GM19043 (cell line): ENCODE results near the gene DPH1.
"Not testable (repeated sequence)": the region's sequence is repeated elsewhere in the genome, so short reads cannot be mapped to it uniquely, and the experiment has no call there.

Experiments used
- ATAC-seq: cut with Tn5 transposase; IDR thresholded peaks from one replicate; pipeline ENCODE4 v1.9.1; 2021; ENCODE audit warnings: low read depth; ENCODE audit not compliant: unreplicated experiment

The DPH1 gene

DNA sequence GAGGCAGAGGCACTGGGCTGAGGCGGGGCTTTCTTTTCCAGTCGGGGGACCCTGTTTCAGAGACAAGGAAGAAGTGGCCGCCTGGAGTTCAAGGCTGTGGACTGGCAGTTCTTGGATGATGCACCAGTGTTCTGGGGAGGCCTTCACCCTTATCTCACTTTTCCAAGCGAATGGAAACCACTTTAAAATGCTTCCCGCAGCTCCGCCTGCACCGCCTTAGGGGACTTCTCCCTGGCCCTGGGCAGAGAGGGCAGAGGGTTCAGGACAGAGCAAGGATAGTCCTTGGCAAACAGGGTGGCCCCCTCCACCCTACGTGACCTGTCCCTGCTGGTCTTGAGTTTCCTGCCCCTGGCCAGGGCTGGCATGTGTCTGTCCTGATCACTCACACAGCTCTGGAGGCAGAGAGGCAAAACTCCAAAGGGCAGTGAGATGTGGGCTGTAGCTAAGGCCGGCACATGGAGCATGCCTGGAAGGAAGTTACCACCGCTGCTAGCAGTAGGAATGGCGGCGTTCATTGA, 25.5 kb upstream of the DPH1 start:
- ATAC-seq = no peak

- no peak for ATAC-seq
These were observed 21.4 kb upstream of the DPH1 start for GRCh38 chr17:2008332-2009126.

- no peak for ATAC-seq
These were observed 20.2 kb upstream of the DPH1 start for GRCh38 chr17:2009737-2010136.

DNA sequence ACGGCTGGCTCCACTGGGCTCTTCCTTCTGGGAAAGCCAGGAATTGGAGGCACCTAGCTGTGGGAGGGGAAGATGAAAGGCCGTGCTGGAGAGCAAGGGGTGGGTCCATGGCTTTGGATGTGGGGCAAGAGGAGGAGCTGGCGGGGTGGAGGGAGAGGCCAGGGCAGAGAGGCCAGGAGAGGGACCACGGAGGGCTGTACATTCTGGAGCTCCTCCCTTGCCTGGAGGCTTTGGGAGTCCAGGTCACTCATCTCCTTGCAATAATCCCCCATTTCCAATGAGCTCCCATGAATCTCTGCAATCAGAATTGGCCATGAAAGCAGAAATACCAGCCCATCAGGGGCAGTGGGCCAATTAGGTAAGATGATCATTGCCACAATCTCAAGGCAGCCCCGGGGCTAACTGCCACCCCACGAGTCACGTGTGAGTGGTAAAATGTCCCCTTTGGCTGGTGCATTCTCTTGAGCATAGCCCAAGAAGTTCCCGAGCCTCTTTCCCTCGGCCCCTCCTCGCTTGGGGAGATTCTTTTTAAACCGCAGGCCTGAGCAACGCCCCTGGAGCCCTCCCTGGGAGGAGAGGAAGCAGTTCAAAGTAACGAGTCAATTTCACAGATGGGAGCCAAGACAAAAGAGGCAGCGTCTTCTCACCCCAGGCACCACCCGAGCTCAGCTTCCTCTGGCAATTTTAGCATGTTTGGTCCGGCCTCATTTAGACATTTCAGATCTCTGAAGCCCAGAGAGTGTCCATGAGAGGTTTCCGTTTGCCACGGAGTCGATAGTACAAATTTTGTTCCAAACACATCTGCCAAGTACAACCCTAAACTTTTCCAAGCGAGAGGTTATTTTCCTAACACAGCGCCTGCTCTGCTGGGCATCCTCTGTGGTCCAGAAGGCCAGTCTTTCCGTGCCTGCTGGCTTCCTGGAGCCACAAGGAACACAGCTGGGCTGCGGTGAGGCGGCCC, 18.3 kb upstream of the DPH1 start:
- ATAC-seq = no peak

DNA sequence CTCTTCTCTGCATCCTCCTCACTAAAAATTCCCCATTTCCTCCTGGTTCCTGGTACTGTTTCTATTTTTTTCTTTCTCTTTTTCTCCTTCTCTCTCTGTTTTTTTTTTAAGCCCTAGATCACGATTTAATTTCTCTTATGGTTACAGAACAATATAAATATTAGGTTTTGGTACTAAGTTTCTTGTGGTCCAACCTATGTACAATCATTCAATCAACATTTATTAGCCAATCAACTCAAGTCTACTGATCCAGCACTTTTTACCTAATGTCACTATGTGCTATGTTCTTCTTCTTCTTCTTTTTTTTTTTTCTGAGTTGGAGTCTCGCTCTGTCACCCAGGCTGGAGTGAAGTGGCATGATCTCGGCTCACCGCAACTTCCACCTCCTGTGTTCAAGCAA, 17.5 kb upstream of the DPH1 start:
- no peak for ATAC-seq

DNA sequence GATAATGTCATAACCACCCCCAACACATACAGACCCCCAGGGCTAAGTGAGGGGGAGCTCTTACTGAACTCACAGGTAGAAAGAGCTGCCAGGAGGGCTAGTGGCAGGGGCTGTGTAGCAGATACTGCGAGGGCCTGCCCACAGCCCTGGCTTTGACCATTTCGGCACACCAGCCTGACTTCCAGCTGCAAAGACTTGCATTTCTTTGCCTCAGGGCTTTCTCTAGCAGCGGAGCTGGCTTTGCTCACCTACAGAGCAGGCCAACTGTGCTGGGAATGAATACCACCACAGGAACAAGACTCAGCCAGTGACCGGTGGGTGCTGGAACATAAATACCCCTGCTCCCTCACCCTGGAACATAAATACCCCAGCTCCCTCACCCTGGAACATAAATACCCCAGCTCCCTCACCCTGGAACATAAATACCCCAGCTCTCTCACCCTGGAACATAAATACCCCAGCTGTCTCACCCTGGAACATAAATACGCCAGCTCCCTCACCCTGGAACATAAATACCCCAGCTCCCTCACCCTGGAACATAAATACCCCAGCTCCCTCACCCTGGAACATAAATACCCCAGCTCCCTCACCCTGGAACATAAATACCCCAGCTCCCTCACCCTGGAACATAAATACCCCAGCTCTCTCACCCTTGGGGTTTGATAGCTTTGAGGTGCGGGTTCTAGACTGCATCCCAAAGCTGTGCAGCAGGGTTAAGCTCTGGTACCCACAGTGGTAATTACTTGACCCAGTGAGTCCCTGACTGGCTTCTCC, 16.5 kb upstream of the DPH1 start:
- ATAC-seq = not testable (repeated sequence)

DNA sequence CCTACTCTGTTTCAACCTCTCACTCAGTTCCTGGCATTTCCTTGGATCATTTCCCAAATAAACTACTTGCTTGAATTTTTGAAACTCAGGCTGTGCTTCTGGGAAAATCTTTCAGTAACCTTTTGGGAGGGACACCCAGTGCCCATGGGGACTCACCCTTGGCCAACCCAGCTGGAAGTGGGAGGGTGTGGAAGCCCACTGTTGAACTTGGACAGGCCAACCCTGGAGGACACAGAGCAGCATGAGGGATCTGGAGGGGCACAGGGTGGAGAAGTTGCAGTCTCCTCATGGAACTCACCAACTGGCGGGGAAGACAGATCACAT, 16.0 kb upstream of the DPH1 start:
- no peak for ATAC-seq

- ATAC-seq = no peak
These were observed 14.6 kb upstream of the DPH1 start for GRCh38 chr17:2015314-2015713.

GRCh38 chr17:2016494-2016893, 13.5 kb upstream of the DPH1 start:
- ATAC-seq = no peak

DNA sequence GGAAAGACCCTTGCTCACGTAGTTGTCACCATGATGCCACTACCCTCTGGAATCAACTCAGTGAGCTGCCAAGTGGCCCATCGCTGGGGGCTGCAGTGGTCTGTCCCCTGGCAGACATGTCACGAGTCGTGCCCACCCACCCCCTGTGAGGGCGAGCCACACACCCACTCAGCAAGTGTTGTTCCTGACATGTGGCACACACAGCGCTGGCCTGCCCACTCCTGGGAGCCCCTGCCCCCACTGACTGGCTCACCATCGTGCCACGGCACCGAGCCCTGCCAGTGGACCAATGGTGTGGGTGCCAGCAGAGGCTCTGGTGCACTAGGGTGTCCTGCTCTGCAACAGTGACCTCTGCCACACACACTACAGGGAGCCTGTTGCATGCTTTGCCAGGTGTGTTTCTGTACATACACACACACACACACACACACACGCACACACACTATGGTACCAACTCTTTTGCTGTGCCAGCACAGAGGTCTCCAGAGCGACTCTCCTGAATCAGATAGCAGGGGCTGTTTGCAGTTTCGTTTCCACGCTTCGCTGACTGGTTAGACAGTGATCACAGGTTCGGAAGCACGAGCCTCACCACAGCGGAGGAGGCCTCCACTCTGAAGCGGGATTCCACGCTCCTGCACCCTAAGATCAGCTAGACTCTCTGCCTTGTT, 12.5 kb upstream of the DPH1 start:
- no peak for ATAC-seq

DNA sequence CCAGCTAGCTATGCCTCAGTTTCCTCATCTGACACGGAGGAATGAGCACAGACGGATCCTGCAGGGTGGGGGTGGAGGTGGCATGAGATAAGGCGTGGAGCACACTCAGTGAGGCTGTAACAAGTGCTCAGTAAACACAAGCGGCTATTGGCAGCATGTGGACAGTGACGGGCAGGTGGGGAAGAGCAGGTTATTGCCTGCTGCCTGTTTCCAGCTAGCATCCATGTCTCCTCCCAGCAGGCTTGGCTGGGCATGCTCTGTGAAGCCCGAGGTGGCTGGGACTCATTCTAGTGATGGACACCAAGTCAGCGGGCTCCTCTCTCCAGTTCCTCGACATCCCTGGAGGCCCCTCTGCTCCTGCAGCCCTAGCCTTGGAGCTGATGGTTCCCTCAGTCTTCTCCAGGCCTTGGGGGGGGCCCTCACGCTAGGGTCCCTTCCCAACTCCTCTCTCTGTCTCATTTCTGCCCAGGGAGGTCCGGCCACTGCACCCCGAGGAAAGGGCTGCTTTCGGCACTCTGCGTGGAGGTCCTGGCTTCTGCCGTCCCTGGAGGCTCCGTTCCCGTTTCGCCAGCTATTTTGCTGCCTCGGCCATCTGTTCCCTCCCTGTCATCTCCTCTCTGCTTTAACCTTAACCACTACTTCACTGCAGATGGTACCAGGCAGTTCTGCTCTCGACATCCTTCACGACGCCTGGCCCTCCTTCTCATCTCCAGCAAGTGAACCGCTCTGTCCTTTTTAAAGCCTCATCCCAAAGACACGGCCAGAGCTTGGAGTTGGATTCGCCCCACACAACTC, 11.0 kb upstream of the DPH1 start:
- ATAC-seq = no peak

- no peak for ATAC-seq
These were observed 10.2 kb upstream of the DPH1 start for GRCh38 chr17:2019723-2020122.

- no peak for ATAC-seq
These were observed 9.2 kb upstream of the DPH1 start for GRCh38 chr17:2020721-2021120.

DNA sequence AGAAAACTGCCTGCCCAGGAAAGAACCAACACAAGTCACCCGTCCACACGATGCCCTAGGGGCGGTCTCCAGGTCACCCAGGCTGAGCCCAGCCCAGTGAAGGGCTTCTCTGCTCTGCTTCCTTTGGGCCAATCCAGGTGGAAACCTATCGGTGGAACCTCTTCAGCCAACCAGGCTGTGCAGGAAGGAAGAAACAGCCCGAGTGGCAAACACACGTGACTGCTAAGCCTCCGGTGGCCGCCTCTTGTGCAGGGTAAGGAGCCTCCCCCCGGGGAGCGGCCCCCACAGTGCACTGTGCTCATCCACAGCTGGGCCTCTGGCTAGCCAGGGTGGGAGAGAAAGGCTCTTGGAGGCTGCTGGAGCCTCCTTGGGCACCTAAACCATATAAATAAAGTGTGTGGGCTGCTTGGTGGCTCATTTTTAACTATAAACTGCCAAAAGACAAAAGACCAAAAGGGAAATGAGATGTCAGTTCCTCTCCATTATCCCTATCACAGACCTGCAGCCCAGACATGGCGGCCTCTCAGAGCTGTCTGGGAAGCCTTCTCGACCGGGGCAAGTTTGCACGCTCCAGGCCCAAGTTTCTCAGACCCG, 7.2 kb upstream of the DPH1 start:
- ATAC-seq = no peak

DNA sequence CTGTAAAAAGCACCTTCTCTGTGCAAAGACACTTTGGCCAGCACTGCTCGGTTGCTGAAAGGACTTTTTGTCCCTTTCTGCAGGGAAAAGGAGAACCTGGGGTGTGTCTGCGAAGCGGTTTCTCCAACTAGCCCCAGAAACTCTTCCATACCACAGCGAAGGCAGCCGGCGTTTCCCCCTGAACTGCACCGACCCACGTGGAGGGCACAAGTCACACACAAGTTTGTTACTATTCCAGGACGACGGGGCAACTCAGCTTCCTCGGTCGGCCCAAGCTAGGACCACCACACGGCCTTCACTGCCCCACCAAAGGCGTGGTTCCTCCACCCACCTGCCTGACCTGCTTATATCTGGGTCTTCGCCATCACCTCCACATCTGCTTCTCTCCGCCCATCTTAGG, 6.7 kb upstream of the DPH1 start:
- no peak for ATAC-seq

DNA sequence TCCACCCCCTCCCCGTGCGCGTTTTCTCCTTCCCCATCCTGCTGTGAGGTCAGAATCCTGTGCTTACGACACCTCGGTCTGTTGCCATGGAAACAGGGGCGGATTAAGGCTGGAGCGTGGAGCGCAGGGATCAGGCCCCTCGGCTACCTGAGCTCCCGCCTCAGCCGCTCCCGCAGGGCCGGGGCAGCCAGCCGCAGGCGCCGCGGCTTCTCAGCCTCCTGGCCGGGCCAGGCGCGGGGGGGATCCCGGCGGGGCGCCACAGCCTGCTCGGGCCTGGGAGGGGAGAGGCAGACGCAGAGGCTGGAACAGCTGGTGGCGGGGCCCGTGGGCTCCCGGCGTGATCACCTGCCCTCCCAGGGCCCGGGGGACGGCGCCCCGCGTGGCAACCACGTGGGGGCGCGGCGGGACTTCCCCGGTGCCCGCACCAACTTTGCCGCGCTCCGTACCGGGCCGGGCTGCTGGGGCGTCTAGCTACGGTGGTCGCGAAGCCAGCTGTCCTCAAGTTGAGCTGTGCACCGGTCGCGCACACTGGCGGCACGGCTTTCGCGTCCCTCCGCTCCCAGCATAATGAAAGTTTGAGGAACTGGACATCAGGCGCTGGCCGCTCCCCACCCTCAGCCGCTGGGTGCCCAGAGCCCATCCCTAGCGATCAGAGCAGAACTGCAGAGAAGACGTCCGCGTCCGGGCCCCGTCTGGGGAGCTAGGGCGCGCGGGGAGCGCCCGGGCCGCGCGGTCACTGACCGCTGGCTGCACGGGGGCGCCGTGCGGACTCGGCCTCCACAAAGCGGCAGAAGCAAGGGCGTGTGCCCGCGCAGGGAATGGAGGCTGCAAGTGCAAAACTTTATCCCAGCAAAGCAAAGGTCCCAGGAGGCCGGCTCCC, 6.0 kb upstream of the DPH1 start:
- ATAC-seq = no peak

GRCh38 chr17:2024572-2025219, 5.3 kb upstream of the DPH1 start:
- ATAC-seq = no peak

DNA sequence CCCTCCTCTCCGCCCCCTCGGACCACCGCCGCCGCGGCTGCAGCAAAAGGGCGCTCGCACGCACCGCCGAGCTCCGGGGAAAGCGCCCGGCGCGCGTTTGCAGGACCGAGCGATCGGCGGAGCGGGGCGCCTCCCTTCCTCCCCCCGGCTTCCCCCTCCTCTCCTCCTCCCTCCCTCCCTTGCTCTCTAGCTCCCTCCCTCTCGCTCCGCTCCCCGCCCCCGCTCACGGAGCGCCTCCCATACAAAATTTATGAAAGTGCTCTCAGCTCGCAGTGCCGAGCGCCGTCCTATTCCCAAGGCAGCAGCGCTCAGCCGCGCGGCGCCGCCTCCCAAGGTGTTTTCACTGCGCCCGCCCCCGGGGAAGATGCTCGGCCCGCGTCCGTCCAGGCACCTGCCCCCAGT, 4.7 kb upstream of the DPH1 start, which contains the start of gene RTN4RL1:
Gene RTN4RL1 (minus strand): TSS at position 115 of the 402 bp plus-strand sequence. CDS start 469 bp downstream, outside the sequence.
- ATAC-seq = no peak
